Prostate gland (tissue), 2 donors: ENCODE measurements around the gene NECAP2.

Experiments used
- POLR2A ChIP-seq: fragments of 450-650 bp; IDR thresholded peaks from one replicate; pipeline ENCODE4 v1.6.1; 2016; ENCODE audit warnings: antibody characterized with exemption, mild to moderate bottlenecking
- POLR2AphosphoS5 ChIP-seq: sonication (generic); formaldehyde crosslinking; IDR thresholded peaks from one replicate; pipeline ENCODE4 v1.6.1; 2017; ENCODE audit warnings: antibody characterized with exemption
- TF ChIP-seq, protein P1 (sequence below), 4 experiments: fragments of 200-600 bp in 2 of 4; fragments of 450-650 bp in 2 of 4; sonication (generic) in 2 of 4; IDR thresholded peaks; 1 replicate in 3 of 4; 2 replicates in 1 of 4; pipeline ENCODE4 v1.5.1; 2016 to 2019; ENCODE audit warnings: antibody characterized with exemption in 4 of 4, mild to moderate bottlenecking in 2 of 4, moderate library complexity in 2 of 4

DNA sequence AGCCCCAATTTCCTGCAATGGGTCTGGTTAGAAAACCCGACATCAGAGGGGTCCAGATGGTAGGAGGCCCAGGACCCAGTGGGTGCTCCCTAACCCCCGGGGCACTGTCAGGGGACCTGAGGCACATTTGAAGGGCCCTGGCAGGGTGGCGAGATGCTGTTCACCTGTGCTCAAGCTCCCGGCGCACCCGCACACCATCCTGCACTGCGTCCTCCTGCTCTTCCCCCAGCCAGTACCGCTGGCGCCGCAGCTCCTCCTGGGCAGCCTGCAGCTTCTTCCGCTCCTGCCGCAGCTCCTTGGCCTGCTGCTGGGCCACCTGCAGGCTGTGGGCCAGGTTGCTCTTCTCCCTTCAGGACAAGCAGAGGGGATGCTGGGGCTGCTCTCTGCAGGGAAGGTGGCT, 37.6 kb downstream of the NECAP2 start:
- TF ChIP-seq, protein P1, sequence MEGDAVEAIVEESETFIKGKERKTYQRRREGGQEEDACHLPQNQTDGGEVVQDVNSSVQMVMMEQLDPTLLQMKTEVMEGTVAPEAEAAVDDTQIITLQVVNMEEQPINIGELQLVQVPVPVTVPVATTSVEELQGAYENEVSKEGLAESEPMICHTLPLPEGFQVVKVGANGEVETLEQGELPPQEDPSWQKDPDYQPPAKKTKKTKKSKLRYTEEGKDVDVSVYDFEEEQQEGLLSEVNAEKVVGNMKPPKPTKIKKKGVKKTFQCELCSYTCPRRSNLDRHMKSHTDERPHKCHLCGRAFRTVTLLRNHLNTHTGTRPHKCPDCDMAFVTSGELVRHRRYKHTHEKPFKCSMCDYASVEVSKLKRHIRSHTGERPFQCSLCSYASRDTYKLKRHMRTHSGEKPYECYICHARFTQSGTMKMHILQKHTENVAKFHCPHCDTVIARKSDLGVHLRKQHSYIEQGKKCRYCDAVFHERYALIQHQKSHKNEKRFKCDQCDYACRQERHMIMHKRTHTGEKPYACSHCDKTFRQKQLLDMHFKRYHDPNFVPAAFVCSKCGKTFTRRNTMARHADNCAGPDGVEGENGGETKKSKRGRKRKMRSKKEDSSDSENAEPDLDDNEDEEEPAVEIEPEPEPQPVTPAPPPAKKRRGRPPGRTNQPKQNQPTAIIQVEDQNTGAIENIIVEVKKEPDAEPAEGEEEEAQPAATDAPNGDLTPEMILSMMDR (IDR thresholded peaks at IDR 0.05): no peak
- no peak for TF ChIP-seq POLR2AphosphoS5
- TF ChIP-seq POLR2A: no peak
